Breast epithelium (tissue), 3 donors: ENCODE measurements around the gene PRRC1.

Source experiments
- POLR2A ChIP-seq: fragments of 450-650 bp; IDR thresholded peaks from one replicate; pipeline ENCODE4 v1.6.1; 2016; ENCODE audit warnings: antibody characterized with exemption, mild to moderate bottlenecking, moderate library complexity
- POLR2AphosphoS5 ChIP-seq, 3 donors: sonication (generic); formaldehyde crosslinking; IDR thresholded peaks; one replicate each; pipeline ENCODE4 v1.6.1; 2017; ENCODE audit warnings: antibody characterized with exemption in 3 of 3
- TF ChIP-seq, protein P1 (sequence below), 3 donors: fragments of 450-650 bp; IDR thresholded peaks; one replicate each; pipeline ENCODE4 v1.5.1; 2016 to 2017; ENCODE audit warnings: antibody characterized with exemption in 3 of 3, mild to moderate bottlenecking in 3 of 3, moderate library complexity in 3 of 3

DNA sequence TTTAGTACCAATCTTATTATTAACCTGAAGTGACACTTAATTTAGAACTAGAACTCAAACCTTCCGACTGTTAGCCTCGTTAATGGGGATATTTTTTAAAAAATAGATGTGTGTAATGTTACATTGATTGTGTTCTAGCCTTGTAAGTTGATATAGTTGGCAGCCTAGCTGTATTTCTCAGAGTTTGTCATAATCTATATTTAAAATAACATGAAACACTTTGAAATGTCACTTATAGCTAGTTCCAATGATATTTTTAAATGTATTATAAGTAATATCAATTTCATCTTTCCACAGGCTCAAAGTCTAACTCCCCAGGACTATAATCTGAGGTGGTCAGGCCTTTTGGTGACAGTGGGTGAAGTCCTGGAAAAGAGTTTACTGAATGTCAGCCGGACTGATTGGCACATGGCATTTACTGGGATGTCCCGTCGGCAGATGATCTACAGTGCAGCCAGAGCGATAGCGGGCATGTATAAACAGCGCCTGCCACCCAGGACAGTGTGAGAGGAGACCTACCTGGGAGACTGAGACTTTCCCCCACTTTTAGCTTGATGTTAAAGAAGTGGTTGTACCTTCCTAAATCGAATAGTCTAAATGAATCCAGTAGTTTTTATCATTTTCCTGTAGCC, 34.1 kb downstream of the PRRC1 start:
- TF ChIP-seq, protein P1, sequence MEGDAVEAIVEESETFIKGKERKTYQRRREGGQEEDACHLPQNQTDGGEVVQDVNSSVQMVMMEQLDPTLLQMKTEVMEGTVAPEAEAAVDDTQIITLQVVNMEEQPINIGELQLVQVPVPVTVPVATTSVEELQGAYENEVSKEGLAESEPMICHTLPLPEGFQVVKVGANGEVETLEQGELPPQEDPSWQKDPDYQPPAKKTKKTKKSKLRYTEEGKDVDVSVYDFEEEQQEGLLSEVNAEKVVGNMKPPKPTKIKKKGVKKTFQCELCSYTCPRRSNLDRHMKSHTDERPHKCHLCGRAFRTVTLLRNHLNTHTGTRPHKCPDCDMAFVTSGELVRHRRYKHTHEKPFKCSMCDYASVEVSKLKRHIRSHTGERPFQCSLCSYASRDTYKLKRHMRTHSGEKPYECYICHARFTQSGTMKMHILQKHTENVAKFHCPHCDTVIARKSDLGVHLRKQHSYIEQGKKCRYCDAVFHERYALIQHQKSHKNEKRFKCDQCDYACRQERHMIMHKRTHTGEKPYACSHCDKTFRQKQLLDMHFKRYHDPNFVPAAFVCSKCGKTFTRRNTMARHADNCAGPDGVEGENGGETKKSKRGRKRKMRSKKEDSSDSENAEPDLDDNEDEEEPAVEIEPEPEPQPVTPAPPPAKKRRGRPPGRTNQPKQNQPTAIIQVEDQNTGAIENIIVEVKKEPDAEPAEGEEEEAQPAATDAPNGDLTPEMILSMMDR (IDR thresholded peaks at IDR 0.05): no peak
- TF ChIP-seq POLR2A (no peak), POLR2AphosphoS5 (IDR thresholded peaks at IDR 0.05) (no peak)
